Osteocyte (in vitro differentiated cells): ENCODE results near the gene SLC17A7. TPM values are rescaled to one million over a fixed set of nuclear protein-coding genes. Genes with fewer than 3 reads are reported as not detected.

Experiments
- DNase-seq: peaks from one replicate; pipeline ENCODE4 v3.0.0; 2021; ENCODE audit warnings: mixed read lengths; ENCODE audit not compliant: unreplicated experiment; ENCODE audit errors: extremely low spot score
- H3K27ac Mint-ChIP-seq: one replicate; pipeline ENCODE4 v1.8.0; 2021; ENCODE audit warnings: mild to moderate bottlenecking, mixed read lengths; ENCODE audit not compliant: unreplicated experiment
- H3K27me3 Mint-ChIP-seq: one replicate; pipeline ENCODE4 v1.8.0; 2021; ENCODE audit warnings: mixed read lengths; ENCODE audit not compliant: unreplicated experiment
- H3K36me3 Mint-ChIP-seq: one replicate; pipeline ENCODE4 v1.8.0; 2021; ENCODE audit warnings: mixed read lengths; ENCODE audit not compliant: unreplicated experiment
- H3K4me1 Mint-ChIP-seq: one replicate; pipeline ENCODE4 v1.8.0; 2021; ENCODE audit warnings: mixed read lengths; ENCODE audit not compliant: unreplicated experiment
- H3K4me3 Mint-ChIP-seq: one replicate; pipeline ENCODE4 v1.8.0; 2021; ENCODE audit warnings: mild to moderate bottlenecking, moderate library complexity, mixed read lengths; ENCODE audit not compliant: unreplicated experiment
- H3K9me3 Mint-ChIP-seq: one replicate; pipeline ENCODE4 v1.8.0; 2021; ENCODE audit warnings: mixed read lengths; ENCODE audit not compliant: unreplicated experiment
- total RNA-seq: library from RNA; stranded (reverse); gene quantifications from 2 replicates; pipeline ENCODE4 v1.2.1, GENCODE V29; 2021
- TF ChIP-seq, protein P1 (sequence below): fragments of 200-600 bp; sonication (generic); IDR thresholded peaks from 2 replicates; pipeline ENCODE4 v1.5.0; 2021; ENCODE audit warnings: antibody characterized with exemption, mild to moderate bottlenecking, moderate library complexity

Gene SLC17A7
- total RNA-seq, 1 donor from 2014 or later, result 0.54 TPM

DNA sequence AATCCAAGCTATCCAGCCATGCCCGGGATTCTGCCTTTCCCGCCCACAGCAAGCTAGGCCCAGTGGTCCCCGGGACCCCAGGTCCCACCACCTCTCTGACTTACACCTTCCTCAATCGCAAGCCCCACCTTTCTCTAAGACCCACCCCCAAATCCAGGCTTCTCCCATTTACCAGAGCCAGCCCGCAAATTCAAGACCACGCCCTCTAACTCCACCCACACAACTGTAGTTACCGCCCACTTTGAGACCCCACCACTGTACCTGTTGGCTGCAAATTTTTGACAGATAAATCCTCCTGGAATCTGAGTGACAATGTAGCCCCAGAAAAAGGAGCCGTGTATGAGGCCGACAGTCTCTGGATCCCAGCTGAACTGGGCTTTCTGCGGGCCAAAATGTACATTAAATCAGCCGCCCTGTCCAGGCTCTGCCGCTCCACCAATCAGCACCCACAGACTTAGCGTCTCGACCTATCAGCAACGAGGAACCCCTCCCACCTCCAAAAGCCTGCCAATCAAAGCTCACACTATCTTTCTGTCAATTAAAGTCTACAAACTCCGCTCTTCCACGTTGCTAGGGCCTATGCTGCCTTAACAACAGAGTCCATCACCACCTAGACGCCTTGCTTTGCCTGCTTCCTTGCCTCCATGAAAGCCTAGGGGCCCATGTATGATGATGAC, 6.3 kb downstream of the SLC17A7 start:
- peaks cover 77% of the 10 kb centered on the region for H3K27me3 Mint-ChIP-seq
- H3K36me3 Mint-ChIP-seq, result no peaks in the 10 kb centered on the region
- no peak for DNase-seq
- TF ChIP-seq, protein P1, sequence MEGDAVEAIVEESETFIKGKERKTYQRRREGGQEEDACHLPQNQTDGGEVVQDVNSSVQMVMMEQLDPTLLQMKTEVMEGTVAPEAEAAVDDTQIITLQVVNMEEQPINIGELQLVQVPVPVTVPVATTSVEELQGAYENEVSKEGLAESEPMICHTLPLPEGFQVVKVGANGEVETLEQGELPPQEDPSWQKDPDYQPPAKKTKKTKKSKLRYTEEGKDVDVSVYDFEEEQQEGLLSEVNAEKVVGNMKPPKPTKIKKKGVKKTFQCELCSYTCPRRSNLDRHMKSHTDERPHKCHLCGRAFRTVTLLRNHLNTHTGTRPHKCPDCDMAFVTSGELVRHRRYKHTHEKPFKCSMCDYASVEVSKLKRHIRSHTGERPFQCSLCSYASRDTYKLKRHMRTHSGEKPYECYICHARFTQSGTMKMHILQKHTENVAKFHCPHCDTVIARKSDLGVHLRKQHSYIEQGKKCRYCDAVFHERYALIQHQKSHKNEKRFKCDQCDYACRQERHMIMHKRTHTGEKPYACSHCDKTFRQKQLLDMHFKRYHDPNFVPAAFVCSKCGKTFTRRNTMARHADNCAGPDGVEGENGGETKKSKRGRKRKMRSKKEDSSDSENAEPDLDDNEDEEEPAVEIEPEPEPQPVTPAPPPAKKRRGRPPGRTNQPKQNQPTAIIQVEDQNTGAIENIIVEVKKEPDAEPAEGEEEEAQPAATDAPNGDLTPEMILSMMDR, result no peak
- H3K4me3 Mint-ChIP-seq, result no peak overlapping the region
- H3K9me3 Mint-ChIP-seq, result no peaks in the 10 kb centered on the region
- H3K27ac Mint-ChIP-seq, result no peak overlapping the region
- no peaks in the 10 kb centered on the region for H3K4me1 Mint-ChIP-seq

DNA sequence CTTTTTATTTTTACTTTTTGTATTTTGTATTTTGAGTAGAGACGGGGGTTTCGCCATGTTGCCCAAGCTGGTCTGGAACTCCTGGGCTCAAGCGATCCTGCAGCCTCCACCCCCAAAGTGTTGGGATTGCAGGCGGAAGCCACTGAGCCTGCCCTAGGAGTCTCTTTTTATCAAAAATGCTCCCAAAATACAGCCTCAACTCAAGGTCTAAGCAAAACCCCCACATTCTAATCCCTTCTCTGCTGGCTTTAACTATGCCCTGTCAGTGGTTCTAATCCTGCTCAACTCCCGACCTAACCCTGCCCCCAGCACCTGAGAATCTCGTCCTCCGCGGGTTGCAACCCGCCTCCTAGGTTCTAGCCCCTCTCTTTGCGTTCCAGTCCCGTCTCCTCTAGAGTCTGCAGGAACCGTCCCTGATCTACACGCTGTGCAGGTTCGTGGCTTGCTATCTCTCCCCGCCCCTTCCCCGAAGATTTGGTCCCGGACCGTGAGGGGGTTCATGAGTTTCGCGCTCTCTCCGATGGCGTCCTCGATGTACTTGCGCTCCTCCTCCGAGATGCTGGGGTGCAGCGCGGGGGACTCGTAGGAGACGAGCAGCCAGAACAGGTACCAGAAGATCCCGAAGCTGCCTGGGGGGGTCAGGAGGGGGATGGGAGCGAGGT, 8.0 kb downstream of the SLC17A7 start:
- Mint-ChIP-seq H3K9me3 (no peaks in the 10 kb centered on the region), H3K4me1 (peaks cover 4% of the 10 kb centered on the region), H3K27ac (no peak overlapping the region), H3K27me3 (peaks cover 75% of the 10 kb centered on the region), H3K36me3 (no peaks in the 10 kb centered on the region), H3K4me3 (no peak overlapping the region)
- TF ChIP-seq, protein P1, result no peak
- DNase-seq, result no peak

DNA sequence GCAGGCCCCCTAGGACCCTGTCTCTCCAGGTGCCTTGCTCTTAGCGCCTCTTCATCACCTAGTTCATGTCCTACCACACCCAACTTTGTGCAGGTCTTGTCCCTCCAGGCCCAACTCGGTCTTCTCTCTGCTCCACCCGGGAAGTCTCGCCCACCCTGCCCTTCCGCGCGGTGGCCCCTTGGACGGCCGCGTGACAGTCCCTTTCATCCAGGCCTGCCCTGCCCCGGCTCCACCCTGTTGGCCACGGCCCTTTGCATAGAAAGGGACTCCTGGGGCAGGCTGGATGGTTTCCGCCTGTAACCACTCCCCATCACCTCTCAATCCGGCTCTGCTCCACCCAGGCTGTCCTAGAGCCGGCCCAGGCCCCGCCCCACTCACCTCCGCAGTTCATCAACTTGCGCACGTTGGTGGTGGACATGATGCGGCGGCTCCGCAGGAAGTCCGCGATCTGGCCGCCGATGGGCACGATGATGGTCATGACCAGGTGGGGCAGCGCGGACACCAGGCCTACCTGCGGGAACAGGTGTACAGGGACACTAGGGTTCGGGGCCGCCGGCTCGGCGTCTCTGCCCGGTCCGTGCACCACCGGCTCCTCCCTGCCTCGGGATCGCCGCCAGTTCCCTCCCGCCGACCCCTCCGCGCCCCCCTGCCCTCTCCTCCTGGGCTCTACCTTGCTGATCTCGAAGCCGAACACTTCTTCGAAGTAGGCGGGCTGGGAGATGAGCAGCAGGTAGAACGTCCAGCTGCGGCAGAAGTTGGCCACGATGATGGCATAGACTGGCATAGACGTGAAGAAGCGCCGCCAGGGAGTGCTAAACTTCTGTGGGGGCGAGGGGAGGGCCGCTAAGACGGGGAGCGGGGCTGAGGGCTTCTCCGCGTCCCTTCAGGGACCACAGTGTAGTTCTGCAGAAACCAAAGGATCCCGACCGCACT, 8.9 kb downstream of the SLC17A7 start:
- H3K9me3 Mint-ChIP-seq, result no peaks in the 10 kb centered on the region
- no peak overlapping the region for H3K27ac Mint-ChIP-seq
- TF ChIP-seq, protein P1, result no peak
- H3K27me3 Mint-ChIP-seq, result peaks cover 73% of the 10 kb centered on the region
- no peak overlapping the region for H3K4me3 Mint-ChIP-seq
- peaks cover 10% of the 10 kb centered on the region for H3K4me1 Mint-ChIP-seq
- no peak for DNase-seq
- no peaks in the 10 kb centered on the region for H3K36me3 Mint-ChIP-seq

DNA sequence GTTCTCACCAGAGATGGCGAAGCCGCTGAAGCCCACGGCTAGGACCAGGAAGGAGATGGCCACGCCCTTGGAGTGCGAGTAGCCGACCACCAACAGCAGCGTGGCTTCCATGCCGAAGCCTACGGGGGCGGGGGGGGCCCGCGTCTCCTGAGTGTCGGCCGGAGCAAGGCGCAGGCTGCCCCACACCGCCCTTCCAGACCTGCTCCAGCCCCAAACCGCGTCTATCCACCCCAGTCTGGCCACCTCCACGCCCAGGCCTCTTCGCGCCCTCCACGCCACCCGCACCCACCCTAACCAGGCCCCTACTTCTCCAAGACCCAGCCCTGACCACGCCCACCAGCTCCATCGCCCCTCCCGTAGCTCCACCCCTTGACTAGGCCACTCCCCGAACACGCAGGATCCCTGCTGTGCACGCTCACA, 10.0 kb downstream of the SLC17A7 start:
- Mint-ChIP-seq H3K36me3 (peaks cover 2% of the 10 kb centered on the region), H3K4me3 (no peak overlapping the region), H3K27me3 (peaks cover 74% of the 10 kb centered on the region), H3K9me3 (no peaks in the 10 kb centered on the region), H3K27ac (no peak overlapping the region), H3K4me1 (peaks cover 11% of the 10 kb centered on the region)
- DNase-seq, result no peak
- TF ChIP-seq, protein P1, result no peak
